HEK293 (cell line): ENCODE results near the gene GGNBP2.

Source experiments
- BCL11A ChIP-seq: fragments of 450-650 bp; formaldehyde crosslinking; IDR thresholded peaks from 2 replicates; pipeline ENCODE4 v1.5.1; 2016; ENCODE audit warnings: low read depth, missing biosample characterization, missing genetic modification characterization
- BCL11B ChIP-seq: fragments of 450-650 bp; formaldehyde crosslinking; IDR thresholded peaks from 2 replicates; pipeline ENCODE4 v1.5.1; 2016; ENCODE audit warnings: low read depth, missing biosample characterization, missing genetic modification characterization
- CTCF ChIP-seq: fragments of 450-650 bp; formaldehyde crosslinking; IDR thresholded peaks from 2 replicates; pipeline ENCODE4 v1.5.1; 2016; ENCODE audit warnings: missing biosample characterization, missing genetic modification characterization
- GLI4 ChIP-seq: fragments of 450-650 bp; formaldehyde crosslinking; IDR thresholded peaks from 2 replicates; pipeline ENCODE4 v1.5.1; 2016; ENCODE audit warnings: missing biosample characterization, missing genetic modification characterization
- HIC1 ChIP-seq: fragments of 450-650 bp; formaldehyde crosslinking; IDR thresholded peaks from 2 replicates; pipeline ENCODE4 v1.5.1; 2016; ENCODE audit warnings: missing biosample characterization, missing genetic modification characterization
- HOXC10 ChIP-seq: sonication (generic); formaldehyde crosslinking; IDR thresholded peaks from 2 replicates; pipeline ENCODE4 v1.8.1; 2023; ENCODE audit warnings: mild to moderate bottlenecking, missing genetic modification reagents
- IKZF3 ChIP-seq: fragments of 450-650 bp; IDR thresholded peaks from 2 replicates; pipeline ENCODE4 v1.5.0; 2018; ENCODE audit warnings: missing biosample characterization, mild to moderate bottlenecking, missing genetic modification characterization, moderate library complexity
- KLF16 ChIP-seq: fragments of 450-650 bp; formaldehyde crosslinking; IDR thresholded peaks from 2 replicates; pipeline ENCODE4 v1.5.1; 2017; ENCODE audit warnings: missing biosample characterization, missing genetic modification characterization
- SP2 ChIP-seq: fragments of 450-650 bp; formaldehyde crosslinking; IDR thresholded peaks from 2 replicates; pipeline ENCODE4 v1.5.1; 2016; ENCODE audit warnings: missing biosample characterization, missing genetic modification characterization
- TSHZ1 ChIP-seq: fragments of 450-650 bp; formaldehyde crosslinking; IDR thresholded peaks from 2 replicates; pipeline ENCODE4 v1.5.1; 2016; ENCODE audit warnings: missing biosample characterization, missing genetic modification characterization, borderline replicate concordance
- ZNF157 ChIP-seq: fragments of 450-650 bp; formaldehyde crosslinking; IDR thresholded peaks from 2 replicates; pipeline ENCODE4 v1.5.1; 2016; ENCODE audit warnings: missing biosample characterization, missing genetic modification characterization
- ZNF184 ChIP-seq: fragments of 450-650 bp; IDR thresholded peaks from 2 replicates; pipeline ENCODE4 v1.5.1; 2018; ENCODE audit warnings: missing biosample characterization, mild to moderate bottlenecking, missing genetic modification characterization
- ZNF350 ChIP-seq: fragments of 450-650 bp; formaldehyde crosslinking; IDR thresholded peaks from 2 replicates; pipeline ENCODE4 v1.5.0; 2017; ENCODE audit warnings: missing biosample characterization, mild to moderate bottlenecking, missing genetic modification characterization
- ZNF48 ChIP-seq: fragments of 450-650 bp; formaldehyde crosslinking; IDR thresholded peaks from 2 replicates; pipeline ENCODE4 v1.5.1; 2016; ENCODE audit warnings: missing biosample characterization, missing genetic modification characterization
- ZNF585B ChIP-seq: fragments of 450-650 bp; formaldehyde crosslinking; IDR thresholded peaks from 2 replicates; pipeline ENCODE4 v1.5.1; 2016; ENCODE audit warnings: missing biosample characterization, missing genetic modification characterization
- ZSCAN16 ChIP-seq: fragments of 450-650 bp; formaldehyde crosslinking; IDR thresholded peaks from 2 replicates; pipeline ENCODE4 v1.5.1; 2016; ENCODE audit warnings: missing biosample characterization, missing genetic modification characterization
- ZSCAN30 ChIP-seq: fragments of 450-650 bp; IDR thresholded peaks from 2 replicates; pipeline ENCODE4 v1.5.1; 2018; ENCODE audit warnings: missing biosample characterization, mild to moderate bottlenecking, missing genetic modification characterization, moderate library complexity
- TF ChIP-seq, protein P1 (sequence below): fragments of 450-650 bp; formaldehyde crosslinking; conservative IDR thresholded peaks from 2 replicates; pipeline ENCODE4 v1.5.1; 2016; ENCODE audit warnings: low read depth, missing biosample characterization, missing genetic modification characterization
- TF ChIP-seq, protein P2 (sequence below): fragments of 450-650 bp; formaldehyde crosslinking; IDR thresholded peaks from 2 replicates; pipeline ENCODE4 v1.5.1; 2016; ENCODE audit warnings: missing biosample characterization, missing genetic modification characterization
- TF ChIP-seq, protein P3 (sequence below): fragments of 450-650 bp; formaldehyde crosslinking; IDR thresholded peaks from 2 replicates; pipeline ENCODE4 v1.5.1; 2017; ENCODE audit warnings: missing biosample characterization, mild to moderate bottlenecking, missing genetic modification characterization, moderate library complexity
- TF ChIP-seq, protein P4 (sequence below): fragments of 450-650 bp; formaldehyde crosslinking; IDR thresholded peaks from 2 replicates; pipeline ENCODE4 v1.5.1; 2016; ENCODE audit warnings: missing biosample characterization, missing genetic modification characterization

Gene GGNBP2

DNA sequence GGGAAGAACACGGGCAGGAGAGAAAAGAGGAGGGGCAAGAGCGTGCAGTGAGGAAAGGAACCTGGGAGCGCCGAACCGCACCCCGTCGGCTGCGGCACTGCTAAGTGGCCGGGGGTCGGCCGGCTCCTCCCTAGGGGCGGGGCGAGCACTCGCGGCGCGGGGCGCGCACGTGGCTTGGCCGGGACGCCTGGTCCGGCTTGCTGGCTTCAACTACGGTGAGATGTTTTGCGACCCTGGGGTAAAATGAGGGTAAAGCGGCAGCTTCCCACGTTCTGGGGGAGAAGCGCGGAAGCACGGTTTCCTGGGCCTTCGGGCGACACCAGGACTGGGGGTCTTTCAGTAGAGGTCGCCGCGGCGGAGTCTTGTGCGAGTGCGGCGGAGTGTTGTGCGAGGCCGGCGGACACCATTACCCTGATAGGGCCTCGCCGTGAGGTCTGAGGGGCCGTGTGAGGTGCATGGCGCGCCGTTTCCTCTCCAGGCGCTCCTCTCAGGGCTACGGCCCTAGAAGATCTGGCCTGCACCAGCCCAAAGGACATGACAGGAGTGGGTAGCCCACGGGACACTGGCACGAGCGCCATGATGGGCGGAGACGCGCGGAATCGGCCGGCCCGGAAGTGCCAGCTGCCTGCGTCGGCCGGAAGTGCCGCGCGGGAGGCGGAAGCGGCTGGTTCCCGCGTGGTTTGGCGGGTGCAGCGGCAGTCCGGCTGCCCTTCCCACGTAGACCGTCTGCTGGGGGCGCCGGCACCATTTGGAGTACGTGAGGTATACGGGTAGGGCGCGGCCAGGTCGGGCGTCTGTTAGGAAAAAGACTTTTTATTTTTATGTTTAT lies 9.7 kb upstream of the GGNBP2 start, which contains the start of the genes MYO19 and PIGW (continued):
- TF ChIP-seq, protein P1, sequence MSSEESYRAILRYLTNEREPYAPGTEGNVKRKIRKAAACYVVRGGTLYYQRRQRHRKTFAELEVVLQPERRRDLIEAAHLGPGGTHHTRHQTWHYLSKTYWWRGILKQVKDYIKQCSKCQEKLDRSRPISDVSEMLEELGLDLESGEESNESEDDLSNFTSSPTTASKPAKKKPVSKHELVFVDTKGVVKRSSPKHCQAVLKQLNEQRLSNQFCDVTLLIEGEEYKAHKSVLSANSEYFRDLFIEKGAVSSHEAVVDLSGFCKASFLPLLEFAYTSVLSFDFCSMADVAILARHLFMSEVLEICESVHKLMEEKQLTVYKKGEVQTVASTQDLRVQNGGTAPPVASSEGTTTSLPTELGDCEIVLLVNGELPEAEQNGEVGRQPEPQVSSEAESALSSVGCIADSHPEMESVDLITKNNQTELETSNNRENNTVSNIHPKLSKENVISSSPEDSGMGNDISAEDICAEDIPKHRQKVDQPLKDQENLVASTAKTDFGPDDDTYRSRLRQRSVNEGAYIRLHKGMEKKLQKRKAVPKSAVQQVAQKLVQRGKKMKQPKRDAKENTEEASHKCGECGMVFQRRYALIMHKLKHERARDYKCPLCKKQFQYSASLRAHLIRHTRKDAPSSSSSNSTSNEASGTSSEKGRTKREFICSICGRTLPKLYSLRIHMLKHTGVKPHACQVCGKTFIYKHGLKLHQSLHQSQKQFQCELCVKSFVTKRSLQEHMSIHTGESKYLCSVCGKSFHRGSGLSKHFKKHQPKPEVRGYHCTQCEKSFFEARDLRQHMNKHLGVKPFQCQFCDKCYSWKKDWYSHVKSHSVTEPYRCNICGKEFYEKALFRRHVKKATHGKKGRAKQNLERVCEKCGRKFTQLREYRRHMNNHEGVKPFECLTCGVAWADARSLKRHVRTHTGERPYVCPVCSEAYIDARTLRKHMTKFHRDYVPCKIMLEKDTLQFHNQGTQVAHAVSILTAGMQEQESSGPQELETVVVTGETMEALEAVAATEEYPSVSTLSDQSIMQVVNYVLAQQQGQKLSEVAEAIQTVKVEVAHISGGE = peak; percentile 96
- TF ChIP-seq GLI4 (tag by site-specific recombination) = peak; percentile 76
- TF ChIP-seq ZNF184 (tag by site-specific recombination) = no peak
- no peak for TF ChIP-seq ZSCAN16
- 0 out of 2 replicates have a peak, but pooled peaks have one; percentile 67 for TF ChIP-seq HOXC10 (CRISPR knock-in tag)
- no peak for TF ChIP-seq ZNF157 (tag by site-specific recombination)
- TF ChIP-seq ZSCAN30 (tag by site-specific recombination) = peak; percentile 40; the same call in 1 of the 2 replicates
- TF ChIP-seq, protein P2, sequence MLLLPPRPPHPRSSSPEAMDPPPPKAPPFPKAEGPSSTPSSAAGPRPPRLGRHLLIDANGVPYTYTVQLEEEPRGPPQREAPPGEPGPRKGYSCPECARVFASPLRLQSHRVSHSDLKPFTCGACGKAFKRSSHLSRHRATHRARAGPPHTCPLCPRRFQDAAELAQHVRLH (tag by site-specific recombination) = peak; percentile 10; the same call in 1 of the 2 replicates
- 0 out of 2 replicates have a peak, but pooled peaks have one; percentile 38 for TF ChIP-seq BCL11A (tag by site-specific recombination)
- TF ChIP-seq IKZF3 (tag by site-specific recombination) = peak; percentile 73; the same call in 1 of the 2 replicates
- TF ChIP-seq BCL11B = peak; percentile 56
- peak; percentile 99 for TF ChIP-seq HIC1 (tag by site-specific recombination)
- peak; percentile 62 for TF ChIP-seq CTCF (tag by site-specific recombination)
- TF ChIP-seq ZNF585B = 0 out of 2 replicates have a peak, but pooled peaks have one; percentile 5
- no peak for TF ChIP-seq TSHZ1 (tag by site-specific recombination)
- no peak for TF ChIP-seq ZNF48
- peak; percentile 89 for TF ChIP-seq SP2
- TF ChIP-seq, protein P3, sequence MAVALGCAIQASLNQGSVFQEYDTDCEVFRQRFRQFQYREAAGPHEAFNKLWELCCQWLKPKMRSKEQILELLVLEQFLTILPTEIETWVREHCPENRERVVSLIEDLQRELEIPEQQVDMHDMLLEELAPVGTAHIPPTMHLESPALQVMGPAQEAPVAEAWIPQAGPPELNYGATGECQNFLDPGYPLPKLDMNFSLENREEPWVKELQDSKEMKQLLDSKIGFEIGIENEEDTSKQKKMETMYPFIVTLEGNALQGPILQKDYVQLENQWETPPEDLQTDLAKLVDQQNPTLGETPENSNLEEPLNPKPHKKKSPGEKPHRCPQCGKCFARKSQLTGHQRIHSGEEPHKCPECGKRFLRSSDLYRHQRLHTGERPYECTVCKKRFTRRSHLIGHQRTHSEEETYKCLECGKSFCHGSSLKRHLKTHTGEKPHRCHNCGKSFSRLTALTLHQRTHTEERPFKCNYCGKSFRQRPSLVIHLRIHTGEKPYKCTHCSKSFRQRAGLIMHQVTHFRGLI = peak; percentile 97
- TF ChIP-seq KLF16 (tag by site-specific recombination) = peak; percentile 74; the same call in 1 of the 2 replicates
- no peak for TF ChIP-seq ZNF350 (tag by site-specific recombination)
- TF ChIP-seq, protein P4, sequence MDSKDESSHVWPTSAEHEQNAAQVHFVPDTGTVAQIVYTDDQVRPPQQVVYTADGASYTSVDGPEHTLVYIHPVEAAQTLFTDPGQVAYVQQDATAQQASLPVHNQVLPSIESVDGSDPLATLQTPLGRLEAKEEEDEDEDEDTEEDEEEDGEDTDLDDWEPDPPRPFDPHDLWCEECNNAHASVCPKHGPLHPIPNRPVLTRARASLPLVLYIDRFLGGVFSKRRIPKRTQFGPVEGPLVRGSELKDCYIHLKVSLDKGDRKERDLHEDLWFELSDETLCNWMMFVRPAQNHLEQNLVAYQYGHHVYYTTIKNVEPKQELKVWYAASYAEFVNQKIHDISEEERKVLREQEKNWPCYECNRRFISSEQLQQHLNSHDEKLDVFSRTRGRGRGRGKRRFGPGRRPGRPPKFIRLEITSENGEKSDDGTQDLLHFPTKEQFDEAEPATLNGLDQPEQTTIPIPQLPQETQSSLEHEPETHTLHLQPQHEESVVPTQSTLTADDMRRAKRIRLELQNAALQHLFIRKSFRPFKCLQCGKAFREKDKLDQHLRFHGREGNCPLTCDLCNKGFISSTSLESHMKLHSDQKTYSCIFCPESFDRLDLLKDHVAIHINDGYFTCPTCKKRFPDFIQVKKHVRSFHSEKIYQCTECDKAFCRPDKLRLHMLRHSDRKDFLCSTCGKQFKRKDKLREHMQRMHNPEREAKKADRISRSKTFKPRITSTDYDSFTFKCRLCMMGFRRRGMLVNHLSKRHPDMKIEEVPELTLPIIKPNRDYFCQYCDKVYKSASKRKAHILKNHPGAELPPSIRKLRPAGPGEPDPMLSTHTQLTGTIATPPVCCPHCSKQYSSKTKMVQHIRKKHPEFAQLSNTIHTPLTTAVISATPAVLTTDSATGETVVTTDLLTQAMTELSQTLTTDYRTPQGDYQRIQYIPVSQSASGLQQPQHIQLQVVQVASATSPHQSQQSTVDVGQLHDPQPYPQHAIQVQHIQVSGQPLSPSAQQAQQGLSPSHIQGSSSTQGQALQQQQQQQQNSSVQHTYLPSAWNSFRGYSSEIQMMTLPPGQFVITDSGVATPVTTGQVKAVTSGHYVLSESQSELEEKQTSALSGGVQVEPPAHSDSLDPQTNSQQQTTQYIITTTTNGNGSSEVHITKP (tag by site-specific recombination) = peak; percentile 72
